GM12878 (cell line): ENCODE data around the gene PI4KA. TPM values are rescaled to one million over a fixed set of nuclear protein-coding genes. Genes with fewer than 3 reads are reported as not detected.
A peak's percentile ranks its signal among the peaks of the same experiment; 100 is the strongest.

Source experiments
- ATAC-seq: fragments of 200-7000 bp; cut with Tn5 transposase; 3 replicates; pipeline ENCODE4 v1.9.1; 2020; ENCODE audit warnings: mild to moderate bottlenecking, moderate library complexity
- BruUV-seq: library from RNA; stranded (reverse); fragments of 400-500 nt; replicated peaks from 2 replicates; lab custom pipeline; 2021; lab: Mats Ljungman, UMichigan
- CTCF ChIA-PET: fragments of 300-600 bp; sonication (Branson Sonifier 250); formaldehyde crosslinking; extraction: SDS; loops from one replicate; lab custom pipeline; 2021; ENCODE audit warnings: inconsistent platforms; lab: Yijun Ruan, JAX
- POLR2A ChIA-PET: fragments of 350-600 bp; formaldehyde crosslinking; extraction: SDS; loops from one replicate; lab custom pipeline; 2021; ENCODE audit warnings: inconsistent platforms; lab: Charles Lee
- RAD21 ChIA-PET: fragments of 300-600 bp; sonication (Branson Sonifier 250); formaldehyde crosslinking; loops from one replicate; lab custom pipeline; 2023; ENCODE audit warnings: antibody characterized with exemption; ENCODE audit not compliant: unreplicated experiment; lab: Charles Lee
- SMC1A ChIA-PET: fragments of 300-600 bp; sonication (Branson Sonifier 250); formaldehyde crosslinking; loops from one replicate; lab custom pipeline; 2023; ENCODE audit not compliant: unreplicated experiment, uncharacterized antibody; lab: Charles Lee
- DNase-seq: peaks from one replicate; pipeline ENCODE4 v3.0.0-alpha.2; 2011; ENCODE audit warnings: low read depth, low spot score
- FAIRE-seq: peaks from 3 replicates; lab custom pipeline; 2011; peaks lifted over from hg19 to GRCh38; lab: Jason Lieb, UNC
- H2AFZ ChIP-seq: 2 replicates; pipeline ENCODE4 v1.6.0; 2011; ENCODE audit warnings: low read depth, low read length, control low read depth; ENCODE audit not compliant: control insufficient read depth
- H3K27ac ChIP-seq: 2 replicates; pipeline ENCODE4 v1.5.1; 2011; ENCODE audit warnings: control low read depth; ENCODE audit not compliant: control insufficient read depth, insufficient read depth
- H3K27me3 ChIP-seq, 2 experiments: replicated peaks in 1 of 2; 2 replicates each; pipeline versions ENCODE4 v1.6.0 to v1.6.1; 2011; ENCODE audit warnings: low read length in 1 of 2; ENCODE audit not compliant: control insufficient read depth in 2 of 2, insufficient read depth in 2 of 2
- H3K36me3 ChIP-seq, 2 experiments: 2 replicates each; pipeline ENCODE4 v1.5.1; 2011; ENCODE audit warnings: low read length in 1 of 2; ENCODE audit not compliant: control insufficient read depth in 2 of 2, insufficient read depth in 2 of 2
- H3K4me1 ChIP-seq: 2 replicates; pipeline ENCODE4 v1.6.1; 2011; ENCODE audit warnings: mild to moderate bottlenecking, low read length, moderate library complexity, mixed read lengths; ENCODE audit not compliant: control insufficient read depth, insufficient read depth
- H3K4me2 ChIP-seq: 2 replicates; pipeline ENCODE4 v1.6.0; 2011; ENCODE audit warnings: control low read depth; ENCODE audit not compliant: control insufficient read depth, insufficient read depth
- H3K4me3 ChIP-seq: fragments of 200-600 bp; sonication (generic); 2 replicates; pipeline ENCODE4 v1.5.1; 2016
- H3K79me2 ChIP-seq: 2 replicates; pipeline ENCODE4 v1.6.0; 2011; ENCODE audit warnings: low read length; ENCODE audit not compliant: control insufficient read depth, insufficient read depth
- H3K9ac ChIP-seq: 2 replicates; pipeline ENCODE4 v1.8.0; 2011; ENCODE audit warnings: low read length, control low read depth, mixed read lengths; ENCODE audit not compliant: control insufficient read depth, insufficient read depth
- H3K9me3 ChIP-seq: replicated peaks from 3 replicates; pipeline ENCODE4 v1.5.1; 2011; ENCODE audit warnings: mild to moderate bottlenecking, low read length; ENCODE audit not compliant: control insufficient read depth, insufficient read depth
- H4K20me1 ChIP-seq: 2 replicates; pipeline ENCODE4 v1.6.0; 2011; ENCODE audit not compliant: control insufficient read depth, insufficient read depth
- ATF7 ChIP-seq: fragments of 450-650 bp; IDR thresholded peaks from 2 replicates; pipeline ENCODE4 v1.6.1; 2016; ENCODE audit warnings: low read depth, mild to moderate bottlenecking
- BACH1 ChIP-seq: fragments of 450-650 bp; IDR thresholded peaks from 2 replicates; pipeline ENCODE4 v1.6.1; 2017; ENCODE audit warnings: mild to moderate bottlenecking, borderline replicate concordance
- BMI1 ChIP-seq: fragments of 450-650 bp; IDR thresholded peaks from 2 replicates; pipeline ENCODE4 v1.6.1; 2016; ENCODE audit warnings: mild to moderate bottlenecking, moderate library complexity, borderline replicate concordance
- EED ChIP-seq: sonication (generic); IDR thresholded peaks from 2 replicates; pipeline ENCODE4 v1.6.1; 2016; ENCODE audit warnings: antibody characterized with exemption, low read depth
- FOXM1 ChIP-seq: IDR thresholded peaks from 2 replicates; pipeline ENCODE4 v1.6.1; 2012; ENCODE audit warnings: low read depth, mild to moderate bottlenecking, inconsistent platforms, low read length, moderate library complexity
- GABPA ChIP-seq: IDR thresholded peaks from 2 replicates; pipeline ENCODE4 v1.6.1; 2014; ENCODE audit warnings: antibody characterized with exemption, low read depth, mild to moderate bottlenecking, inconsistent platforms
- KAT2A ChIP-seq: conservative IDR thresholded peaks from 2 replicates; pipeline ENCODE4 v1.6.1; 2011; ENCODE audit warnings: low read depth, low read length; ENCODE audit not compliant: control insufficient read depth
- POLR2AphosphoS2 ChIP-seq: IDR thresholded peaks from 2 replicates; pipeline ENCODE4 v1.6.1; 2011; ENCODE audit warnings: low read depth, mild to moderate bottlenecking, low read length, improper control_type of control experiment, moderate library complexity
- RAD21 ChIP-seq: IDR thresholded peaks from 2 replicates; pipeline ENCODE4 v1.6.1; 2011; ENCODE audit warnings: mild to moderate bottlenecking, low read depth, low read length, moderate library complexity; ENCODE audit not compliant: insufficient read depth
- SMAD1 ChIP-seq: fragments of 450-650 bp; IDR thresholded peaks from 2 replicates; pipeline ENCODE4 v1.6.1; 2018; ENCODE audit warnings: mild to moderate bottlenecking, low read depth; ENCODE audit not compliant: partially characterized antibody
- SMAD5 ChIP-seq: IDR thresholded peaks from 2 replicates; pipeline ENCODE4 v1.6.1; 2016; ENCODE audit warnings: antibody characterized with exemption, low read depth
- SPI1 ChIP-seq: IDR thresholded peaks from 2 replicates; pipeline ENCODE4 v1.6.1; 2011; ENCODE audit warnings: low read depth, mild to moderate bottlenecking, low read length, moderate library complexity, borderline replicate concordance; ENCODE audit not compliant: insufficient read depth
- STAT1 ChIP-seq: fragments of 450-650 bp; conservative IDR thresholded peaks from 2 replicates; pipeline ENCODE4 v1.6.1; 2014; ENCODE audit warnings: antibody characterized with exemption, mild to moderate bottlenecking
- TAF1 ChIP-seq: IDR thresholded peaks from 2 replicates; pipeline ENCODE4 v1.6.1; 2011; ENCODE audit warnings: mild to moderate bottlenecking, low read depth, low read length, borderline replicate concordance
- ZNF207 ChIP-seq: fragments of 450-650 bp; IDR thresholded peaks from 2 replicates; pipeline ENCODE4 v1.6.1; 2014; ENCODE audit warnings: antibody characterized with exemption, mild to moderate bottlenecking, borderline replicate concordance
- ZNF24 ChIP-seq: fragments of 450-650 bp; IDR thresholded peaks from 2 replicates; pipeline ENCODE4 v1.6.1; 2017; ENCODE audit warnings: antibody characterized with exemption, mild to moderate bottlenecking
- WGBS: methylation state at CpG from one replicate; pipeline ENCODE4 v1.1.6; 2016; ENCODE audit warnings: low lambda C conversion rate; ENCODE audit not compliant: insufficient replicate concordance, insufficient coverage; ENCODE audit errors: missing lambda C conversion rate; 5-methylcytosine and 5-hydroxymethylcytosine counted together
- in situ Hi-C: fragments of 300-500 bp; cut with MboI; formaldehyde crosslinking; loops from 9 replicates; pipeline ENCODE4 v1.14.3; 2018; ENCODE audit warnings: mixed read lengths
- intact Hi-C: fragments of 100-400 bp; cut with micrococcal nuclease; formaldehyde crosslinking; loops from one replicate; pipeline ENCODE4 v1.14.2; 2022; ENCODE audit not compliant: unreplicated experiment
- polyA plus RNA-seq, 11 experiments: library from polyadenylated mRNA; depleted of rRNA in 4 of 11; unstranded in 6 of 11; stranded (reverse) in 5 of 11; fragments of >200 nt; fragmentation: Nextera tagmentation in 4 of 11; fragmentation: Illumina TruSeq in 1 of 11; extraction: Ambion mirVana in 4 of 11; extraction: Trizol in 1 of 11; gene quantifications; 1 replicate in 1 of 11; 2 replicates in 10 of 11; pipeline versions ENCODE4 v1.2.1 to v1.2.3, GENCODE V29; 2011 to 2016; ENCODE audit warnings: inconsistent platforms in 2 of 11, missing spikeins in 2 of 11, low read depth in 1 of 11
- total RNA-seq, 4 experiments: library from RNA; depleted of rRNA in 3 of 4; stranded (reverse); fragments of >200 nt in 3 of 4; fragmentation: Illumina TruSeq in 1 of 4; extraction: Trizol in 1 of 4; gene quantifications; 2 replicates each; pipeline versions ENCODE4 v1.2.1 to v1.2.3, GENCODE V29; 2013 to 2021
- TF ChIP-seq, protein P1 (sequence below): IDR thresholded peaks from 2 replicates; pipeline ENCODE4 v1.6.1; 2011; ENCODE audit warnings: borderline replicate concordance, low read depth, mild to moderate bottlenecking, moderate library complexity, low read length; ENCODE audit not compliant: insufficient read depth, poor library complexity, severe bottlenecking
- TF ChIP-seq, protein P2 (sequence below): IDR thresholded peaks from 2 replicates; pipeline ENCODE4 v1.6.1; 2011; ENCODE audit warnings: low read depth, low read length, improper control_type of control experiment, borderline replicate concordance

Gene PI4KA
- total and polyA plus RNA-seq, 10 of the 15 experiments (the other 5 are each of a cell fraction or from before 2014, with no cell fraction given) = 4.2 to 78.4 (median 42.1) TPM

DNA sequence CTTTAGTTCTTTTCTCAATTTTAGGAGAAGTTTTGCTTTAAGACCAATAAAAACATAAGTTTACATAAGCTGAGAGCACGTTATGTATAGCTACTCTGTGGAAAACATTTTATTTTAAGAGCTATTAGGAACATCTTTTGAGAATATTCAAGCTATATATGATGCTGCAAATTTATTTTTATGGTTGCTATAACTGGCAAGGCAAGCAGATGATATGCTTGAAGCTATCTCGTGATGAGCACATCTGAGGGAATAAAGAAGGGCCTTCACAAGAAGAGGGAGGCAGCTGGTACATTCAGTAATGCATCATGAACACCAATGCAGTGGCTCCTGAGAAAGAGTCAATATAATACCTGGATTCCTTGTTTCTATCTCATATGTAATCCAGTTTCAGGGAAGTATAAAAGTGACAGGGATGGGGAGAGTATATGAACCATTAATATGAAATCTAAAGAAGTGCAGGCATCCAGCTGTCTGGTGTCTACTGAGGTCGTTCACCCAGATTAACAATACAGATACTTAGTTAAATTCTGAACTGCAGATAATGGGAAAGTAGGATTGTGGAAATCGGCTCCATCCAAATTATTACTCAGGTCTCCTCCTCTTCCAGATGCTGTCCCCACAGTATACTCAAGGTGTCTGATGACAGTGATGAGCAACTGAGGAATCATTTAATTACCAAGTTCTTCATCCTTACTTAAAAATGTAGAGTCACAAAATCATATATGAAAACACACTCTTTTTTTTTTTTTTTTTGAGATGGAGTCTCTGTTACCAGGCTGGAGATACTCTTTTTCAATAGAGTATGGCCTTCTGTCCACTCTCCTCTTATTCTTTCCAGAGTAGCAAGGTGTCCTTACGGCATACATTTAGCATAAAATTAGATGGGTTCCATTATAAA lies 185.1 kb downstream of the PI4KA start:
- Histone ChIP-seq H3K4me3 (no peak overlapping the region), H4K20me1 (no peaks in the 10 kb centered on the region), H3K36me3 (no peaks in the 10 kb centered on the region), H3K4me2 (no peak overlapping the region), H3K4me1 (no peaks in the 10 kb centered on the region), H3K9ac (no peak overlapping the region), H3K27ac (no peak overlapping the region), H3K27me3 (0 out of 4 replicates have a peak, but pooled peaks cover 0 to 1% of the 10 kb centered on the region in 2 experiments), H2AFZ (no peak overlapping the region), H3K79me2 (no peaks in the 10 kb centered on the region), H3K9me3 (no peaks in the 10 kb centered on the region)
- DNase-seq (no peak), FAIRE-seq (peak; percentile 35), ATAC-seq (no peak)
- CTCF ChIA-PET = no interaction called here
- BruUV-seq = no TSS peak
- SMC1A ChIA-PET = no interaction called here
- in situ Hi-C loops (no loop called here), intact Hi-C loops (no loop called here)
- RAD21 ChIA-PET = no interaction called here
- 30% methylated on average over 5 of the region's 5 CpGs for WGBS
- TF ChIP-seq ATF7 (no peak), STAT1 (no peak), EED (no peak), SPI1 (no peak), ZNF24 (no peak), BACH1 (no peak), KAT2A (no peak), SMAD5 (no peak), GABPA (no peak), ZNF207 (no peak), TAF1 (no peak), BMI1 (no peak), FOXM1 (no peak), SMAD1 (no peak), RAD21 (no peak), POLR2AphosphoS2 (no peak)
- TF ChIP-seq, protein P1, sequence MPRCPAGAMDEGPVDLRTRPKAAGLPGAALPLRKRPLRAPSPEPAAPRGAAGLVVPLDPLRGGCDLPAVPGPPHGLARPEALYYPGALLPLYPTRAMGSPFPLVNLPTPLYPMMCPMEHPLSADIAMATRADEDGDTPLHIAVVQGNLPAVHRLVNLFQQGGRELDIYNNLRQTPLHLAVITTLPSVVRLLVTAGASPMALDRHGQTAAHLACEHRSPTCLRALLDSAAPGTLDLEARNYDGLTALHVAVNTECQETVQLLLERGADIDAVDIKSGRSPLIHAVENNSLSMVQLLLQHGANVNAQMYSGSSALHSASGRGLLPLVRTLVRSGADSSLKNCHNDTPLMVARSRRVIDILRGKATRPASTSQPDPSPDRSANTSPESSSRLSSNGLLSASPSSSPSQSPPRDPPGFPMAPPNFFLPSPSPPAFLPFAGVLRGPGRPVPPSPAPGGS = no peak
- TF ChIP-seq, protein P2, sequence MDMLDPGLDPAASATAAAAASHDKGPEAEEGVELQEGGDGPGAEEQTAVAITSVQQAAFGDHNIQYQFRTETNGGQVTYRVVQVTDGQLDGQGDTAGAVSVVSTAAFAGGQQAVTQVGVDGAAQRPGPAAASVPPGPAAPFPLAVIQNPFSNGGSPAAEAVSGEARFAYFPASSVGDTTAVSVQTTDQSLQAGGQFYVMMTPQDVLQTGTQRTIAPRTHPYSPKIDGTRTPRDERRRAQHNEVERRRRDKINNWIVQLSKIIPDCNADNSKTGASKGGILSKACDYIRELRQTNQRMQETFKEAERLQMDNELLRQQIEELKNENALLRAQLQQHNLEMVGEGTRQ = no peak
- POLR2A ChIA-PET = no interaction called here
